ENCODE data around the gene MYLIP. TPM values are rescaled to one million over a fixed set of nuclear protein-coding genes. Genes with fewer than 3 reads are reported as not detected.

Gene MYLIP
- total and polyA plus RNA-seq, 2 donors from 2014 or later: 27.1 to 52.8 TPM

GRCh38 chr6:16196260-16196983 is 67.5 kb downstream of the MYLIP start:
- DNase-seq (no peak), FAIRE-seq (no peak)
- H3K4me3 ChIP-seq (ENCODE audit: low read length in 3 of 3): no peak overlapping the region

GRCh38 chr6:16196984-16197546 is 68.2 kb downstream of the MYLIP start:
- Histone ChIP-seq H3K27ac (ENCODE audit: low read depth in 2 of 2, low read length in 2 of 2) (no peak overlapping the region), H3K36me3 (ENCODE audit: control insufficient read depth in 2 of 3, insufficient read depth in 3 of 3, low read length in 3 of 3) (no peaks in the 10 kb centered on the region), H3K9ac (ENCODE audit: low read length in 3 of 3) (no peak overlapping the region), H3K4me1 (ENCODE audit: control insufficient read depth in 2 of 3, insufficient read depth in 2 of 3, low read depth in 1 of 3, low read length in 3 of 3) (peaks cover 0 to 6% (median 5%) of the 10 kb centered on the region in 3 donors), H3K27me3 (ENCODE audit: control insufficient read depth, insufficient read depth, low read length) (no peaks in the 10 kb centered on the region), H3K4me3 (ENCODE audit: low read length in 3 of 3) (no peak overlapping the region), H3K9me3 (ENCODE audit: control insufficient read depth in 2 of 3, insufficient read depth in 1 of 3, low read length in 3 of 3) (no peaks in the 10 kb centered on the region)
- no peak for DNase-seq
- intact Hi-C loops (cut with DNase I): no loop called here
- TF ChIP-seq CTCF (IDR thresholded peaks at IDR 0.05; ENCODE audit: borderline replicate concordance, extremely low read depth, insufficient read depth): no peak
- FAIRE-seq: no peak

More at GRCh38 chr6:16196260-16196983, 67.5 kb downstream of the MYLIP start:
- intact Hi-C loops (cut with DNase I): no loop called here
- Histone ChIP-seq H3K9me3 (ENCODE audit: control insufficient read depth in 2 of 3, insufficient read depth in 1 of 3, low read length in 3 of 3) (no peaks in the 10 kb centered on the region), H3K27ac (ENCODE audit: low read depth in 2 of 2, low read length in 2 of 2) (no peak overlapping the region), H3K27me3 (ENCODE audit: control insufficient read depth, insufficient read depth, low read length) (no peaks in the 10 kb centered on the region), H3K36me3 (ENCODE audit: control insufficient read depth in 2 of 3, insufficient read depth in 3 of 3, low read length in 3 of 3) (no peaks in the 10 kb centered on the region), H3K4me1 (ENCODE audit: control insufficient read depth in 2 of 3, insufficient read depth in 2 of 3, low read depth in 1 of 3, low read length in 3 of 3) (peaks cover 3 to 6% (median 5%) of the 10 kb centered on the region in 3 donors), H3K9ac (ENCODE audit: low read length in 3 of 3) (no peak overlapping the region)
- TF ChIP-seq CTCF (IDR thresholded peaks at IDR 0.05; ENCODE audit: borderline replicate concordance, extremely low read depth, insufficient read depth): no peak

Small RNA genes within 50 kb of the gene (microRNA-seq; reads per million reads assigned to microRNA genes)
- gene MIR4639: not detected

Other genes with a start within 250 kb of the MYLIP start
- gene GMPR, start 109.5 kb downstream of the MYLIP start, total RNA-seq: 51.4 TPM
- gene GMPR, start 109.5 kb downstream of the MYLIP start, polyA plus RNA-seq (ENCODE audit: insufficient read depth, low read depth, low replicate concordance): 54.5 TPM

Data from kidney (tissue), 14 donors.